Measurements from ENCODE around the gene AMELY. TPM values are rescaled to one million over a fixed set of nuclear protein-coding genes. Genes with fewer than 3 reads are reported as not detected.

AMELY gene
- polyA plus RNA-seq, 1 donor from 2014 or later: not detected

GRCh38 chrY:6948378-6948777 lies 36.8 kb upstream of the AMELY start:
- Histone ChIP-seq H3K4me3 (ENCODE audit: low read length) (no peak overlapping the region), H3K9me3 (ENCODE audit: low read length) (no peaks in the 10 kb centered on the region), H3K79me2 (replicated peaks; ENCODE audit: insufficient read depth, low read length) (no peaks in the 10 kb centered on the region), H3K4me2 (ENCODE audit: low read length) (no peak overlapping the region), H3K9me2 (ENCODE audit: insufficient read depth, low read length) (no peaks in the 10 kb centered on the region), H2AFZ (ENCODE audit: low read depth, low read length) (no peak overlapping the region), H3K9ac (ENCODE audit: low read length) (no peak overlapping the region), H3K27ac (ENCODE audit: low read length) (no peak overlapping the region), H3K36me3 (ENCODE audit: insufficient read depth, low read length) (no peaks in the 10 kb centered on the region), H3K27me3 (ENCODE audit: insufficient read depth, low read depth, low read length) (no peaks in the 10 kb centered on the region), H3F3A (ENCODE audit: insufficient read depth, low read length, poor library complexity, severe bottlenecking) (no peaks in the 10 kb centered on the region), H4K20me1 (ENCODE audit: insufficient read depth) (no peaks in the 10 kb centered on the region)
- no peak for TF ChIP-seq TAF1 (IDR thresholded peaks at IDR 0.05; ENCODE audit: low read depth)
- TF ChIP-seq, protein P1, sequence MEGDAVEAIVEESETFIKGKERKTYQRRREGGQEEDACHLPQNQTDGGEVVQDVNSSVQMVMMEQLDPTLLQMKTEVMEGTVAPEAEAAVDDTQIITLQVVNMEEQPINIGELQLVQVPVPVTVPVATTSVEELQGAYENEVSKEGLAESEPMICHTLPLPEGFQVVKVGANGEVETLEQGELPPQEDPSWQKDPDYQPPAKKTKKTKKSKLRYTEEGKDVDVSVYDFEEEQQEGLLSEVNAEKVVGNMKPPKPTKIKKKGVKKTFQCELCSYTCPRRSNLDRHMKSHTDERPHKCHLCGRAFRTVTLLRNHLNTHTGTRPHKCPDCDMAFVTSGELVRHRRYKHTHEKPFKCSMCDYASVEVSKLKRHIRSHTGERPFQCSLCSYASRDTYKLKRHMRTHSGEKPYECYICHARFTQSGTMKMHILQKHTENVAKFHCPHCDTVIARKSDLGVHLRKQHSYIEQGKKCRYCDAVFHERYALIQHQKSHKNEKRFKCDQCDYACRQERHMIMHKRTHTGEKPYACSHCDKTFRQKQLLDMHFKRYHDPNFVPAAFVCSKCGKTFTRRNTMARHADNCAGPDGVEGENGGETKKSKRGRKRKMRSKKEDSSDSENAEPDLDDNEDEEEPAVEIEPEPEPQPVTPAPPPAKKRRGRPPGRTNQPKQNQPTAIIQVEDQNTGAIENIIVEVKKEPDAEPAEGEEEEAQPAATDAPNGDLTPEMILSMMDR (IDR thresholded peaks at IDR 0.05; ENCODE audit: poor library complexity, severe bottlenecking): no peak
- no peak for TF ChIP-seq POLR2AphosphoS5 (IDR thresholded peaks at IDR 0.05)
- TF ChIP-seq EZH2 (IDR thresholded peaks at IDR 0.05; ENCODE audit: borderline replicate concordance, insufficient read depth, low read length, poor library complexity, severe bottlenecking): no peak
- TF ChIP-seq RAD21 (conservative IDR thresholded peaks at IDR 0.05): no peak
- TF ChIP-seq MXI1 (conservative IDR thresholded peaks at IDR 0.05; ENCODE audit: poor library complexity, severe bottlenecking): no peak
- TF ChIP-seq EP300 (conservative IDR thresholded peaks at IDR 0.05; ENCODE audit: poor library complexity, severe bottlenecking): no peak
- no peak for TF ChIP-seq SMC3 (conservative IDR thresholded peaks at IDR 0.05; ENCODE audit: poor library complexity)
- no peak for TF ChIP-seq REST (IDR thresholded peaks at IDR 0.05; ENCODE audit: borderline replicate concordance)

DNA sequence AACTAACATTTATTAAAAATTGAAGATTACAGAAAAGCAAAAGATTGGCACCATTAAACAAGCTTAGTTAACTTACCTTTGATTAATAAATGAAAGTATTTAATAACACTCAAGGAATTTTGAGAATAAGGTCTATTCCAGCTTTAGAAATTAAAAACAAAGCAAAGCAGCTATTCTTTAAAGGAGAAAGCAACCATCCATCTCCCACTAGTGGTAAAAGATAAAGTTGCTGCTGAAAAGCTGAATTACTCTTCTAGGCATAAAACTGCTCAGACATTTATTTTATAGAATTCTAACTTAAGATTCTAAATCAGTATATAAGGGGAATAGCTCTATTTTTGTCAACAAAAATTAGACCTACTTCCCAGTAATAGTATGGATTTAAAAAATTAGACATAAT lies 36.1 kb upstream of the AMELY start:
- no peak for TF ChIP-seq TAF1 (IDR thresholded peaks at IDR 0.05; ENCODE audit: low read depth)
- peak; percentile 67 for TF ChIP-seq RAD21 (conservative IDR thresholded peaks at IDR 0.05)
- no peak for TF ChIP-seq REST (IDR thresholded peaks at IDR 0.05; ENCODE audit: borderline replicate concordance)
- no peak for TF ChIP-seq POLR2AphosphoS5 (IDR thresholded peaks at IDR 0.05)
- peak; percentile 59 for TF ChIP-seq SMC3 (conservative IDR thresholded peaks at IDR 0.05; ENCODE audit: poor library complexity)
- TF ChIP-seq, protein P1 (IDR thresholded peaks at IDR 0.05; ENCODE audit: poor library complexity, severe bottlenecking): peak; percentile 63
- TF ChIP-seq MXI1 (conservative IDR thresholded peaks at IDR 0.05; ENCODE audit: poor library complexity, severe bottlenecking): no peak
- no peak for TF ChIP-seq EZH2 (IDR thresholded peaks at IDR 0.05; ENCODE audit: borderline replicate concordance, insufficient read depth, low read length, poor library complexity, severe bottlenecking)
- no peak for TF ChIP-seq EP300 (conservative IDR thresholded peaks at IDR 0.05; ENCODE audit: poor library complexity, severe bottlenecking)
- no peaks in the 10 kb centered on the region for H3K9me3 ChIP-seq (ENCODE audit: low read length)
- H3K79me2 ChIP-seq (replicated peaks; ENCODE audit: insufficient read depth, low read length): no peaks in the 10 kb centered on the region
- H3K9me2 ChIP-seq (ENCODE audit: insufficient read depth, low read length): no peaks in the 10 kb centered on the region
- no peak overlapping the region for H3K4me3 ChIP-seq (ENCODE audit: low read length)
- H3K27ac ChIP-seq (ENCODE audit: low read length): no peak overlapping the region
- H3F3A ChIP-seq (ENCODE audit: insufficient read depth, low read length, poor library complexity, severe bottlenecking): no peaks in the 10 kb centered on the region
- H4K20me1 ChIP-seq (ENCODE audit: insufficient read depth): no peaks in the 10 kb centered on the region
- no peaks in the 10 kb centered on the region for H3K27me3 ChIP-seq (ENCODE audit: insufficient read depth, low read depth, low read length)
- no peak overlapping the region for H2AFZ ChIP-seq (ENCODE audit: low read depth, low read length)
- no peak overlapping the region for H3K9ac ChIP-seq (ENCODE audit: low read length)
- H3K4me2 ChIP-seq (ENCODE audit: low read length): no peak overlapping the region
- H3K36me3 ChIP-seq (ENCODE audit: insufficient read depth, low read length): no peaks in the 10 kb centered on the region
